Hepatocyte (in vitro differentiated cells): ENCODE data around the gene HSP90AA1. TPM values are rescaled to one million over a fixed set of nuclear protein-coding genes. Genes with fewer than 3 reads are reported as not detected.
"Not testable (repeated sequence)": the region's sequence is repeated elsewhere in the genome, so short reads cannot be mapped to it uniquely, and the experiment has no call there.

Experiments
- DNase-seq: peaks from one replicate; pipeline ENCODE4 v3.0.0-alpha.2; 2016; ENCODE audit warnings: low spot score
- H2AFZ ChIP-seq: fragments of 200-600 bp; sonication (generic); 2 replicates; pipeline ENCODE4 v1.6.0; 2016; ENCODE audit warnings: antibody characterized with exemption, mild to moderate bottlenecking
- H3K27ac ChIP-seq: fragments of 200-600 bp; sonication (generic); 2 replicates; pipeline ENCODE4 v1.5.1; 2016; ENCODE audit warnings: mild to moderate bottlenecking
- H3K27me3 ChIP-seq: fragments of 200-600 bp; sonication (generic); 2 replicates; pipeline ENCODE4 v1.6.1; 2016
- H3K36me3 ChIP-seq: fragments of 200-600 bp; sonication (generic); replicated peaks from 2 replicates; pipeline ENCODE4 v1.5.1; 2016; ENCODE audit warnings: low read depth; ENCODE audit not compliant: insufficient read depth
- H3K4me1 ChIP-seq: fragments of 200-600 bp; sonication (generic); 2 replicates; pipeline ENCODE4 v1.5.1; 2016; ENCODE audit warnings: mild to moderate bottlenecking, moderate library complexity; ENCODE audit not compliant: insufficient read depth
- H3K4me2 ChIP-seq: fragments of 200-600 bp; sonication (generic); 2 replicates; pipeline ENCODE4 v1.6.0; 2016
- H3K4me3 ChIP-seq: fragments of 200-600 bp; sonication (generic); 2 replicates; pipeline ENCODE4 v1.5.1; 2016; ENCODE audit warnings: mild to moderate bottlenecking
- H3K79me2 ChIP-seq: fragments of 200-600 bp; sonication (generic); 2 replicates; pipeline ENCODE4 v1.6.0; 2017; ENCODE audit warnings: mild to moderate bottlenecking
- H3K9me2 ChIP-seq: fragments of 200-600 bp; sonication (generic); replicated peaks from 2 replicates; pipeline ENCODE4 v1.6.0; 2017; ENCODE audit warnings: mild to moderate bottlenecking; ENCODE audit not compliant: insufficient read depth
- H3K9me3 ChIP-seq: fragments of 200-600 bp; sonication (generic); 2 replicates; pipeline ENCODE4 v1.5.1; 2016; ENCODE audit warnings: low read depth, mild to moderate bottlenecking
- H4K20me1 ChIP-seq: fragments of 200-600 bp; sonication (generic); 2 replicates; pipeline ENCODE4 v1.6.0; 2016; ENCODE audit warnings: mild to moderate bottlenecking; ENCODE audit not compliant: insufficient read depth, poor library complexity, severe bottlenecking
- CTCF ChIP-seq: fragments of 200-600 bp; sonication (generic); IDR thresholded peaks from 2 replicates; pipeline ENCODE4 v1.5.1; 2016; ENCODE audit warnings: antibody characterized with exemption, mild to moderate bottlenecking; ENCODE audit not compliant: poor library complexity
- EZH2 ChIP-seq: fragments of 200-600 bp; sonication (generic); IDR thresholded peaks from 2 replicates; pipeline ENCODE4 v1.6.1; 2016; ENCODE audit warnings: antibody characterized with exemption, mild to moderate bottlenecking, borderline replicate concordance
- EZH2phosphoT487 ChIP-seq: fragments of 200-600 bp; sonication (generic); IDR thresholded peaks from one replicate; pipeline ENCODE4 v1.6.1; 2018; ENCODE audit warnings: antibody characterized with exemption, mild to moderate bottlenecking, low read depth, moderate library complexity; ENCODE audit not compliant: unreplicated experiment, severe bottlenecking
- WGBS: methylation state at CpG from one replicate; pipeline ENCODE4 v1.1.6; 2016; ENCODE audit warnings: low lambda C conversion rate; ENCODE audit errors: missing lambda C conversion rate; 5-methylcytosine and 5-hydroxymethylcytosine counted together
- polyA plus RNA-seq: library from polyadenylated mRNA; unstranded; fragments of >200 nt; fragmentation: Nextera tagmentation; extraction: Ambion mirVana; gene quantifications from 2 replicates; pipeline ENCODE4 v1.2.1, GENCODE V29; 2016
- total RNA-seq: library from RNA; depleted of rRNA; stranded (reverse); fragments of >200 nt; gene quantifications from 2 replicates; pipeline ENCODE4 v1.2.3, GENCODE V29; 2014

HSP90AA1 gene
- total and polyA plus RNA-seq, 2 experiments from 2014 or later: 503 to 589 TPM

DNA sequence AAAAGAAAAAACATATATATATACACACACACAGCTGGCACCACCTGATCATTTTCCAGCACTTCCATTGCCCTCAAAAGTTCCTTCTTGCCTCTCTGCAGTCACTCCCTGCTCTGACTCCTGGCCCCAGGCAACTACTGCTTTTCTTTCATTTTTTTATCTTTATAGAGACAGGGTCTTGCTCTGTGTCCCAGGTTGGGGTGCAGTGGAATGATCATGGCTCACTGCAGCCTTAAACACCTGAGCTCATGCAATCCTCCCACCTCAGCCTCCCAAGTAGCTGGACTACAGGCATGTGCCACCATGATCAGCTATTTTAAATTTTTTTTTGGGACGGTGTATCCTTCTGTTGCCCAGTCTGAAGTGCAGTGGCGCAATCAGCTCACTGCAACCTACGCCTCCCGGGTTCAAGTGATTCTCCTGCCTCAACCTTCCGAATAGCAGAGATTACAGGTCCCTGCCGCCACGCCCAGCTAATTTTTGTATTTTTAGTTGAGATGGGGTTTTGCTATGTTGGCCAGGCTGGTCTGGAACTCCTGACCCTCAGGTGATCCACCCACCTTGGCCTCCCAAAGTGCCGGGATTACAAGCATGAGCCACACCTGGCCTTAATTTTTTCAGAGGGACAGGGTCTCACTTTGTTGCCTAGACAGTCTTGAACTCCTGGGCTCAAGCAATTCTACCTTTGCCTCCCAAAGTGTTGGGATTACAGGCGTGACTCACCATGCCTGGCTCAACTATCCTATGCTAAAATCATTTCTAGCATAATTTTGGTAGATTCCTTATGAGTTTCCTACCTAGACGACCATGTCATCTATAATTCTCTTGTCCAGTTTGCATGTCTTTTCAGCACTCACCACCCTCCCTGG lies 7.8 kb downstream of the HSP90AA1 start:
- Histone ChIP-seq H3K4me2 (no peak overlapping the region), H3K9me2 (no peaks in the 10 kb centered on the region), H3K27ac (no peak overlapping the region), H3K9me3 (no peaks in the 10 kb centered on the region), H3K36me3 (peaks cover 6% of the 10 kb centered on the region), H2AFZ (no peak overlapping the region), H3K79me2 (peaks cover 19% of the 10 kb centered on the region), H3K4me3 (no peak overlapping the region), H3K27me3 (no peaks in the 10 kb centered on the region), H3K4me1 (peaks cover 7% of the 10 kb centered on the region), H4K20me1 (peaks cover 26% of the 10 kb centered on the region)
- no peak for TF ChIP-seq CTCF
- TF ChIP-seq EZH2: no peak
- TF ChIP-seq EZH2phosphoT487: no peak
- no peak for DNase-seq
- 96% methylated on average over 10 of the region's 10 CpGs for WGBS

GRCh38 chr14:102078361-102078791 lies 8.5 kb downstream of the HSP90AA1 start:
- Histone ChIP-seq H4K20me1 (peaks cover 19% of the 10 kb centered on the region), H3K79me2 (peaks cover 14% of the 10 kb centered on the region)
- H3K4me1 ChIP-seq, H3K4me3 ChIP-seq, H2AFZ ChIP-seq, H3K27ac ChIP-seq, DNase-seq, H3K36me3 ChIP-seq, H3K9me3 ChIP-seq, H3K27me3 ChIP-seq, H3K9me2 ChIP-seq, H3K4me2 ChIP-seq: not testable (repeated sequence)
- WGBS: 97% methylated on average over 11 of the region's 11 CpGs

GRCh38 chr14:102077382-102077709 lies 9.5 kb downstream of the HSP90AA1 start:
- no peak for DNase-seq
- Histone ChIP-seq H3K79me2 (peaks cover 6% of the 10 kb centered on the region), H3K27ac (no peak overlapping the region), H3K36me3 (peaks cover 6% of the 10 kb centered on the region), H3K4me1 (no peaks in the 10 kb centered on the region), H3K27me3 (no peaks in the 10 kb centered on the region), H4K20me1 (peaks cover 9% of the 10 kb centered on the region), H3K4me2 (no peak overlapping the region), H2AFZ (no peak overlapping the region), H3K9me3 (no peaks in the 10 kb centered on the region), H3K4me3 (no peak overlapping the region), H3K9me2 (no peaks in the 10 kb centered on the region)
- no peak for TF ChIP-seq EZH2phosphoT487
- TF ChIP-seq CTCF: no peak
- TF ChIP-seq EZH2: no peak
- 92% methylated on average over 5 of the region's 5 CpGs for WGBS

- H4K20me1 ChIP-seq: no peaks in the 10 kb centered on the region
- H3K9me2 ChIP-seq: no peaks in the 10 kb centered on the region
- H3K4me3 ChIP-seq: no peak overlapping the region
- H3K27ac ChIP-seq: no peak overlapping the region
- no peaks in the 10 kb centered on the region for H3K27me3 ChIP-seq
- WGBS: 92% methylated on average over 4 of the region's 4 CpGs
- H2AFZ ChIP-seq: no peak overlapping the region
- DNase-seq: no peak
- no peak overlapping the region for H3K4me2 ChIP-seq
- no peaks in the 10 kb centered on the region for H3K9me3 ChIP-seq
- no peaks in the 10 kb centered on the region for H3K79me2 ChIP-seq
- H3K36me3 ChIP-seq: no peaks in the 10 kb centered on the region
- no peaks in the 10 kb centered on the region for H3K4me1 ChIP-seq
- TF ChIP-seq EZH2: no peak
- TF ChIP-seq EZH2phosphoT487: no peak
- no peak for TF ChIP-seq CTCF
Observed at GRCh38 chr14:102075155-102075554, 11.7 kb downstream of the HSP90AA1 start.
